GM23338 (cell line): Measurements from ENCODE around the gene NUDT5. TPM values are rescaled to one million over a fixed set of nuclear protein-coding genes. Genes with fewer than 3 reads are reported as not detected.

Experiments used
- ATAC-seq: fragments of 200-7000 bp; cut with Tn5 transposase; 3 replicates; pipeline ENCODE4 v1.9.1; 2020
- DNase-seq: peaks from one replicate; pipeline ENCODE4 v3.0.0-alpha.2; 2015; ENCODE audit warnings: low spot score
- H2AFZ ChIP-seq: fragments of 200-600 bp; sonication (generic); 2 replicates; pipeline ENCODE4 v1.8.0; 2016; ENCODE audit warnings: antibody characterized with exemption, mild to moderate bottlenecking, moderate library complexity
- H3F3A ChIP-seq: fragments of 200-600 bp; sonication (generic); replicated peaks from 2 replicates; pipeline ENCODE4 v1.8.0; 2017; ENCODE audit warnings: antibody characterized with exemption, mixed run types, low read depth
- H3K27ac ChIP-seq: fragments of 200-600 bp; sonication (generic); 2 replicates; pipeline ENCODE4 v1.6.1; 2016; ENCODE audit warnings: low read depth
- H3K27me3 ChIP-seq: fragments of 200-600 bp; sonication (generic); 2 replicates; pipeline ENCODE4 v1.8.0; 2016; ENCODE audit warnings: mild to moderate bottlenecking, mixed run types, moderate library complexity; ENCODE audit not compliant: insufficient read depth
- H3K36me3 ChIP-seq: fragments of 200-600 bp; sonication (generic); 2 replicates; pipeline ENCODE4 v1.8.0; 2016; ENCODE audit warnings: mild to moderate bottlenecking; ENCODE audit not compliant: insufficient read depth
- H3K4me1 ChIP-seq: fragments of 200-600 bp; sonication (generic); 2 replicates; pipeline ENCODE4 v1.8.0; 2016; ENCODE audit warnings: mild to moderate bottlenecking, moderate library complexity; ENCODE audit not compliant: insufficient read depth
- H3K4me2 ChIP-seq: fragments of 200-600 bp; sonication (generic); 2 replicates; pipeline ENCODE4 v1.7.1; 2017; ENCODE audit warnings: mixed run types
- H3K4me3 ChIP-seq: fragments of 200-600 bp; sonication (generic); 2 replicates; pipeline ENCODE4 v1.6.1; 2016; ENCODE audit warnings: mixed run types
- H3K79me2 ChIP-seq: fragments of 200-600 bp; sonication (generic); replicated peaks from 2 replicates; pipeline ENCODE4 v1.8.0; 2017; ENCODE audit warnings: mild to moderate bottlenecking; ENCODE audit not compliant: insufficient read depth
- H3K9me2 ChIP-seq: fragments of 200-600 bp; sonication (generic); 2 replicates; pipeline ENCODE4 v1.8.0; 2017; ENCODE audit not compliant: insufficient read depth
- H4K20me1 ChIP-seq: fragments of 200-600 bp; sonication (generic); replicated peaks from 2 replicates; pipeline ENCODE4 v1.8.0; 2017; ENCODE audit warnings: mild to moderate bottlenecking; ENCODE audit not compliant: insufficient read depth
- H3K27ac Mint-ChIP-seq: 2 replicates; pipeline ENCODE4 v1.8.0; 2020; ENCODE audit warnings: inconsistent platforms, mild to moderate bottlenecking, moderate library complexity, mixed read lengths
- H3K27me3 Mint-ChIP-seq: 3 replicates; pipeline ENCODE4 v1.8.0; 2022; ENCODE audit warnings: low read depth, mild to moderate bottlenecking, moderate library complexity, mixed read lengths, inconsistent platforms; ENCODE audit not compliant: insufficient read depth, poor library complexity
- H3K36me3 Mint-ChIP-seq: 3 replicates; pipeline ENCODE4 v1.8.0; 2021; ENCODE audit warnings: low read depth, mild to moderate bottlenecking, inconsistent platforms, moderate library complexity, mixed read lengths
- H3K4me1 Mint-ChIP-seq: 3 replicates; pipeline ENCODE4 v1.8.0; 2020; ENCODE audit warnings: mild to moderate bottlenecking, inconsistent platforms, mixed read lengths
- H3K4me3 Mint-ChIP-seq: 3 replicates; pipeline ENCODE4 v1.8.0; 2021; ENCODE audit warnings: moderate library complexity, mild to moderate bottlenecking, inconsistent platforms, mixed read lengths
- H3K9me3 Mint-ChIP-seq: 3 replicates; pipeline ENCODE4 v1.8.0; 2020; ENCODE audit warnings: moderate library complexity, mild to moderate bottlenecking, inconsistent platforms, mixed read lengths
- CREB1 ChIP-seq: fragments of 250-450 bp; sonication (Bioruptor Pico); IDR thresholded peaks from 2 replicates; pipeline ENCODE4 v1.5.0; 2020; ENCODE audit warnings: low read depth, mild to moderate bottlenecking, moderate library complexity
- ETS1 ChIP-seq: IDR thresholded peaks from 2 replicates; pipeline ENCODE4 v1.6.1; 2016; ENCODE audit warnings: antibody characterized with exemption
- EZH2phosphoT487 ChIP-seq: fragments of 200-600 bp; sonication (generic); IDR thresholded peaks from one replicate; pipeline ENCODE4 v1.8.1; 2018; ENCODE audit warnings: antibody characterized with exemption; ENCODE audit not compliant: unreplicated experiment
- NANOG ChIP-seq: IDR thresholded peaks from 2 replicates; pipeline ENCODE4 v1.6.1; 2016; ENCODE audit warnings: antibody characterized with exemption, borderline replicate concordance
- POLR2AphosphoS5 ChIP-seq: IDR thresholded peaks from 2 replicates; pipeline ENCODE4 v1.6.1; 2016; ENCODE audit warnings: antibody characterized with exemption, low read depth
- REST ChIP-seq: IDR thresholded peaks from one replicate; pipeline ENCODE4 v1.6.1; 2018; ENCODE audit warnings: antibody characterized with exemption; ENCODE audit not compliant: unreplicated experiment
- STAT1 ChIP-seq: IDR thresholded peaks from one replicate; pipeline ENCODE4 v1.6.1; 2016; ENCODE audit warnings: antibody characterized with exemption; ENCODE audit not compliant: unreplicated experiment
- ZNF114 ChIP-seq: fragments of 250-450 bp; sonication (Bioruptor Pico); IDR thresholded peaks from 2 replicates; pipeline ENCODE4 v1.5.0; 2020; ENCODE audit warnings: mild to moderate bottlenecking, moderate library complexity
- ZNF331 ChIP-seq: fragments of 250-450 bp; sonication (Bioruptor Pico); IDR thresholded peaks from 2 replicates; pipeline ENCODE4 v1.5.0; 2020; ENCODE audit warnings: low read depth, mild to moderate bottlenecking, moderate library complexity
- polyA plus RNA-seq: library from polyadenylated mRNA; unstranded; fragments of >200 nt; fragmentation: Nextera tagmentation; extraction: Ambion mirVana; gene quantifications from 2 replicates; pipeline ENCODE4 v1.2.1, GENCODE V29; 2016
- total RNA-seq: library from RNA; depleted of rRNA; stranded (reverse); fragments of >200 nt; shearing (Covaris generic); gene quantifications from 2 replicates; pipeline ENCODE4 v1.2.3, GENCODE V29; 2014

Gene NUDT5
- total and polyA plus RNA-seq, 2 experiments from 2014 or later, result 94.3 to 255 TPM

DNA sequence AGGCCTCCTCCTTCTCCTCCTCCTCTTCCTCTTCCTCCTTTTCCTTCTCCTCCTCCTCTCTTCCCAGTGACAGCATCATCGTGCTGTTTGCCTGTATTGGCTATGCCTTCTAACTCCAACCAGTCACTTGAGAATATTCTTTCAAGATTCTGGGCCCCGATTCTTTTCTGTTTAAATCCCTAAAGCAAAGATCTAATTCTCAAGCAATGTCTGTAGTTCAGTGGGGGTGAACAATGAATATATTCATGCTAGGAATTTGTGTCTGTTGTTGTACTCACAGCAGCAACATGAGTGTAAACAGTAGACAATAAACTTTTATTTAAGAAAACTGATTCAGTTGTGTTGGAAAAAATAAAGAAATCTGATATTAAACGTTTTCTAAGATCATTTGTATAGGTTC, 30.7 kb downstream of the NUDT5 start (continued):
- TF ChIP-seq ETS1 (no peak), EZH2phosphoT487 (no peak)

DNA sequence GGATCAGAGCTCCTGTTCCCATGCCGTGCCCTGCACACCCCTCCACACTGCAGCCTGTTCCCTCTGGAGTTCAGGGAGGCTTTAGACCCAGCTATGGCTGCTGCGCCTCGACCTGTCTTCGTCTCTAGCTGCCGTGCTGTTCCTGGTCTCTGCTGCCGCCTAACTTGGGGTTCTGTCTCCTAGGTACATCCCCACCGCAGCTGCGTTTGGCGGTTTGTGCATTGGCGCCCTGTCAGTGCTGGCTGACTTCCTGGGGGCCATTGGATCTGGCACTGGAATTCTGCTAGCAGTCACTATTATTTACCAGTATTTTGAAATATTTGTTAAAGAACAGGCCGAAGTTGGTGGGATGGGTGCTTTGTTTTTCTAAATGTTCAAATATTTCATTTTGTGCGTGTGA, 31.6 kb downstream of the NUDT5 start:
- H3K79me2 ChIP-seq, result no peaks in the 10 kb centered on the region
- peaks cover 19% of the 10 kb centered on the region for H3K36me3 ChIP-seq
- H2AFZ ChIP-seq, result no peak overlapping the region
- no peaks in the 10 kb centered on the region; the same call in 1 of the 2 replicates for H3F3A ChIP-seq
- H3K9me2 ChIP-seq, result no peaks in the 10 kb centered on the region
- Mint-ChIP-seq H3K4me1 (no peaks in the 10 kb centered on the region), H3K27ac (no peak overlapping the region; the same call in 1 of the 2 replicates), H3K9me3 (no peaks in the 10 kb centered on the region), H3K36me3 (peaks cover 26% of the 10 kb centered on the region; the same call in 2 of the 3 replicates), H3K4me3 (no peak overlapping the region), H3K27me3 (no peaks in the 10 kb centered on the region)
- H3K27ac ChIP-seq, result no peak overlapping the region
- no peak for ATAC-seq
- 0 out of 2 replicates have a peak, but pooled peaks cover 3% of the 10 kb centered on the region for H4K20me1 ChIP-seq
- DNase-seq, result no peak
- H3K4me2 ChIP-seq, result no peak overlapping the region
- no peaks in the 10 kb centered on the region for H3K27me3 ChIP-seq
- no peak overlapping the region for H3K4me3 ChIP-seq
- TF ChIP-seq CREB1 (no peak), EZH2phosphoT487 (no peak), REST (no peak), ETS1 (no peak), ZNF331 (CRISPR knock-in tag) (no peak), NANOG (no peak), STAT1 (no peak), ZNF114 (no peak), POLR2AphosphoS5 (no peak; the same call in 1 of the 2 replicates)
- H3K4me1 ChIP-seq, result no peaks in the 10 kb centered on the region
